ENCODE measurements around the gene PARM1.

PARM1 gene

DNA sequence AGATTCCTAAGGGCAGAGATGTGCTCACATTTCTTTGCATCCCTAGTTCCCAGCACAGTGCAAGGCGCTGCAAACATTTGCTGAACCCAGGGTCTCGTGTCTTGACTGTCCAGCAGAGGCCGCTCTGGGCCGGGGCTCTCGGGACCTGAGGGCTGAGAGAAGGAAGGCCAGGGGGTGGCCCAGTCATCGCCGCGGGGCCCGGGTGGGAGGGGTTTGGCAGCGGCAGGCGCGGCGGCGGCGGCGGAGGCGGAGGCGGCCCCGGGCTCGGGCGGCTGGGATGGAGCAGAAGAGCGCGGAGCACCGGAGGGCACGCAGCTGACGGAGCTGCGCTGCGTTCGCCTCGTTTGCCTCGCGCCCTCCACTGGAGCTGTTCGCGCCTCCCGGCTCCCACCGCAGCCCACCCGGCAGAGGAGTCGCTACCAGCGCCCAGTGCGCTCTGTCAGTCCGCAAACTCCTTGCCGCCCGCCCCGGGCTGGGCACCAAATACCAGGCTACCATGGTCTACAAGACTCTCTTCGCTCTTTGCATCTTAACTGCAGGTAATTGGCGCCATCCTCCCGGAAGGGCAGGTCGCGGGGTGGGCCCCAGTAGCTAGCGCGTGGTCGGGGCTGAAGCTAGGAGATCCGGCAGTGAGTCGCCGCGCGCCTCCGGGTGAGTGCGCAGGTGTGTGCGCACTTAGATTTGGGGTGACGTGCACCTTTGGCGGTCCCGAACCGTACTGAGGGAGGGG lies at the start of gene PARM1:
Gene PARM1, plus strand, starts transcription at position 285 of the 730 bp plus-strand sequence. Its CDS starts 212 bp downstream, at position 497.
- TF ChIP-seq CTCF (conservative IDR thresholded peaks at IDR 0.05): peak; percentile 99
- H3K27ac ChIP-seq: peak within 1 kb of the TSS; percentile 34; the same call in 1 of the 2 replicates

GRCh38 chr4:74884266-74884665 lies 48.6 kb upstream of the PARM1 start:
- no peak for TF ChIP-seq CTCF (conservative IDR thresholded peaks at IDR 0.05)
- H3K27ac ChIP-seq: no peak overlapping the region

- TF ChIP-seq CTCF (conservative IDR thresholded peaks at IDR 0.05): no peak
- H3K27ac ChIP-seq: no peak overlapping the region
These were observed 46.4 kb upstream of the PARM1 start for GRCh38 chr4:74886484-74886883.

GRCh38 chr4:74890341-74890740 lies 42.6 kb upstream of the PARM1 start:
- TF ChIP-seq CTCF (conservative IDR thresholded peaks at IDR 0.05): no peak
- H3K27ac ChIP-seq: no peak overlapping the region

- no peak for TF ChIP-seq CTCF (conservative IDR thresholded peaks at IDR 0.05)
- H3K27ac ChIP-seq: no peak overlapping the region
These were observed 41.9 kb upstream of the PARM1 start for GRCh38 chr4:74891037-74891436.

- no peak for TF ChIP-seq CTCF (conservative IDR thresholded peaks at IDR 0.05)
These were observed 39.7 kb upstream of the PARM1 start for GRCh38 chr4:74893171-74893570.

GRCh38 chr4:74896595-74896994 lies 36.3 kb upstream of the PARM1 start:
- TF ChIP-seq CTCF (conservative IDR thresholded peaks at IDR 0.05): no peak
- H3K27ac ChIP-seq: no peak overlapping the region

More at GRCh38 chr4:74893171-74893570, 39.7 kb upstream of the PARM1 start:
- H3K27ac ChIP-seq: peak overlapping the region; percentile 20; the same call in 1 of the 2 replicates

All from VCaP (cell line).